Mesothelial cell of epicardium (in vitro differentiated cells): Measurements from ENCODE around the gene ARL5C. TPM values are rescaled to one million over a fixed set of nuclear protein-coding genes. Genes with fewer than 3 reads are reported as not detected.

Source experiments
- DNase-seq, 2 experiments: peaks; one replicate each; pipeline ENCODE4 v3.0.0; 2021; ENCODE audit warnings: low spot score in 2 of 2; ENCODE audit not compliant: unreplicated experiment in 2 of 2
- H3K27ac Mint-ChIP-seq: 2 replicates; pipeline ENCODE4 v1.8.0; 2021; ENCODE audit warnings: mixed read lengths
- H3K27me3 Mint-ChIP-seq: 2 replicates; pipeline ENCODE4 v1.8.0; 2021; ENCODE audit warnings: low read depth, mixed read lengths
- H3K36me3 Mint-ChIP-seq: 2 replicates; pipeline ENCODE4 v1.8.0; 2021; ENCODE audit warnings: mixed read lengths
- H3K4me1 Mint-ChIP-seq: 2 replicates; pipeline ENCODE4 v1.8.0; 2021; ENCODE audit warnings: mixed read lengths
- H3K4me3 Mint-ChIP-seq: 2 replicates; pipeline ENCODE4 v1.8.0; 2021; ENCODE audit warnings: mild to moderate bottlenecking, moderate library complexity, mixed read lengths
- H3K9me3 Mint-ChIP-seq: 2 replicates; pipeline ENCODE4 v1.8.0; 2021; ENCODE audit warnings: mixed read lengths
- CTCF ChIP-seq: fragments of 200-600 bp; sonication (generic); IDR thresholded peaks from one replicate; pipeline ENCODE4 v1.5.0; 2021; ENCODE audit warnings: antibody characterized with exemption; ENCODE audit not compliant: unreplicated experiment
- total RNA-seq: library from RNA; stranded (reverse); gene quantifications from 3 replicates; pipeline ENCODE4 v1.2.1, GENCODE V29; 2021

Gene ARL5C
- total RNA-seq, 1 donor from 2014 or later = not detected

- Mint-ChIP-seq H3K4me3 (no peak overlapping the region), H3K4me1 (peaks cover 3% of the 10 kb centered on the region), H3K27ac (peak overlapping the region; percentile 1), H3K36me3 (peaks cover 2% of the 10 kb centered on the region), H3K27me3 (no peaks in the 10 kb centered on the region), H3K9me3 (no peaks in the 10 kb centered on the region)
- DNase-seq = no peak
- no peak for TF ChIP-seq CTCF
These were observed 26.8 kb downstream of the ARL5C start for GRCh38 chr17:39139161-39139511.

DNA sequence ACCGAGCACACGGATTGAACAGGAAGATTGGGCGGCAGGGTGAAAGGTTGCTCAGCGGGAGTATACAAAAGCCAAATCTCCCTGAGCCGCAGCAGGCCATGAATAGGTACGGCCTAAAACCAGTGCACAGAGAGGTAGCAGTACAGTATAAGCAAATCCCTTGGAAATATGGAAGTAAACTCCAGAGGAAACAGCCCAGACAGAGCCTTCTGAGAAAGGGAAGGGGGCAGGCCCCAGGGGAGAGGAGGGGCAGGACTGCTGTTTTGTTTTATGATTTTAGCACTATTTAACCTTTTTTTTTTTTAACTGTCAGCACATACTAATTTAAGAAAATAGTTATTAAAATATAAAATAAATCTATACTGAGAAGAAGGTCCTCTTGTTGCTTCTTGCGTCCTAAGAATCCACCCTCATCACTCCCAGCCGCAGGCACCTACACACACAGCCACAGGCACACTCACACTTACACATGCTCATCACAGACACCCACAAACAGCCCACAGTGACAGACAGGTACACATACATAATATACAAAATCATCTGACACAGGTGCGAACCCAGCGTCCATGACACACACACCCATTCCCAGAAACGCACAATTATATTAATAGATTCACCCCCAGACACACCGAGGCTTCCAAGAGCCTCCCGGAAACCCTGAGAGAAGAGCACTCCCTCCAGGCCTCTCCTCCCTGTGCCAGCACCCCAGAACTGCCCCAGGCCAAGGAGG is 27.4 kb downstream of the ARL5C start:
- Mint-ChIP-seq H3K27me3 (no peaks in the 10 kb centered on the region), H3K9me3 (no peaks in the 10 kb centered on the region), H3K4me1 (peaks cover 3% of the 10 kb centered on the region), H3K4me3 (no peak overlapping the region), H3K27ac (peak overlapping the region; percentile 66), H3K36me3 (peaks cover 2% of the 10 kb centered on the region)
- no peak for TF ChIP-seq CTCF
- DNase-seq = no peak

GRCh38 chr17:39134878-39135277 is 31.1 kb downstream of the ARL5C start:
- no peaks in the 10 kb centered on the region for H3K9me3 Mint-ChIP-seq
- H3K27ac Mint-ChIP-seq = no peak overlapping the region
- no peaks in the 10 kb centered on the region for H3K27me3 Mint-ChIP-seq
- H3K4me1 Mint-ChIP-seq = no peaks in the 10 kb centered on the region
- TF ChIP-seq CTCF = no peak
- DNase-seq = no peak
- no peak overlapping the region for H3K4me3 Mint-ChIP-seq
- peaks cover 2% of the 10 kb centered on the region for H3K36me3 Mint-ChIP-seq

DNA sequence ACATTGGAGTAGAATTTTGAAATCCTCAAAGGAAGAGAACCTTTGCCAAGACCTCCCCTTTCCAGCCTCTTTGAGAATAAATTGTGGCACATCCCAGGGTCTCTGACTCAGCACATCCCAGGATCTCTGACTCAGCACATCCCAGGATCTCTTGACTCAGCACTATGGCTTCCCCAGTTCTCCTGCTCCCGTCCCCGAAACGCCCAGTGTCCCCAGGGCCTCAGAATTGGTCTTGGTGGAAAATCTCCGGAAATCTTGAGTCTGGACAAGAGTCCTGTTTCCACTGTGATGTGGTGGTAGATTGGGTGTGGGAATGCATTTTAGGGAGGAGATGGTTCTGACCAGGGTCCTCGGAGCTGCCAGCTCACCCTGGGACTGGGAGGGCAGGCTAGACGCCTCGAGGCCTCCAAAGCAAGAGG is 33.8 kb downstream of the ARL5C start:
- peaks cover 2% of the 10 kb centered on the region for H3K36me3 Mint-ChIP-seq
- DNase-seq = no peak
- H3K9me3 Mint-ChIP-seq = no peaks in the 10 kb centered on the region
- H3K27ac Mint-ChIP-seq = no peak overlapping the region
- no peaks in the 10 kb centered on the region for H3K27me3 Mint-ChIP-seq
- TF ChIP-seq CTCF = no peak
- H3K4me1 Mint-ChIP-seq = no peaks in the 10 kb centered on the region
- no peak overlapping the region for H3K4me3 Mint-ChIP-seq

DNA sequence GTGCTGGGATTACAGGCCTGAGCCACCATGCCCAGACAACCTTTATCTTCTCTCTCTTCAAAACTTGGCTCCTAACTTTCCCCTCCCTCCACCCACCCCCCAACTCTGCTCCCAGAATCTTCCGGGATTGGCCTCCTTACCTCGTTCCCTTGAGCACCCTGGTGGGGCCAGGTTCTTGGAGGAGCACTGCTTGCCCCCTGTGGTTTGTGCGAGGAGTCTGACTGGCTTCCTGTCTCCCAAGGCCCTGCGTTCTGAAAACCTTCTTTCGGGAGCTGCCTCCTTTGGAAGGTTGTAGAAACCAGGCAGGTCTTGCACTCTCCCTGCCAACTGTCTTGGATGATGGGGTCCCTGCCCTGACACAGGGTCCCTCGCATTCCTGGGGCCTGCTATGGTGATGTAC is 34.3 kb downstream of the ARL5C start:
- H3K4me3 Mint-ChIP-seq = no peak overlapping the region
- H3K4me1 Mint-ChIP-seq = no peaks in the 10 kb centered on the region
- no peak for DNase-seq
- no peak for TF ChIP-seq CTCF
- peaks cover under 1% of the 10 kb centered on the region for H3K36me3 Mint-ChIP-seq
- H3K9me3 Mint-ChIP-seq = no peaks in the 10 kb centered on the region
- H3K27me3 Mint-ChIP-seq = no peaks in the 10 kb centered on the region
- H3K27ac Mint-ChIP-seq = no peak overlapping the region
